ENCODE measurements around the gene PHF21B.

DNA sequence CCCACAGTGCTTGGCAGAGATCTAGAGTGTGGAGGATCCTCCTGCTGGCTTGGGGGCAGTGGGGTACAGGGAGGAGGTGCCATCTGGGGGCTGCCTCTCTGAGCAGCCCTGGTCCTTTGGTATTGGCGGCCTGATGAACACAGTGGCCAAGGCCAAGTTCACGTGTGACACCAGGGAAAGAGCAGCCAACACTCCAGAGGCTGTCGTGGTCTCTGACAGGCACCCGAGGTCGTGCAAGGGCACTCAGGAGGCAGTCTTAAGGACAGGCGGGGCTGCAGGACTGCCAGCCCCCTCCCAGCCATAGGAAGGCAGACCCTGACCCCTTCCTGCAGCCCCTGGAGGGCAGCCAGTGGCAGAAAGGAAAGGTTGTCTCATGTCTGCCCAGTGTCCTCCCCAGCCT, 30.7 kb downstream of the PHF21B start:
- TF ChIP-seq, protein P1, sequence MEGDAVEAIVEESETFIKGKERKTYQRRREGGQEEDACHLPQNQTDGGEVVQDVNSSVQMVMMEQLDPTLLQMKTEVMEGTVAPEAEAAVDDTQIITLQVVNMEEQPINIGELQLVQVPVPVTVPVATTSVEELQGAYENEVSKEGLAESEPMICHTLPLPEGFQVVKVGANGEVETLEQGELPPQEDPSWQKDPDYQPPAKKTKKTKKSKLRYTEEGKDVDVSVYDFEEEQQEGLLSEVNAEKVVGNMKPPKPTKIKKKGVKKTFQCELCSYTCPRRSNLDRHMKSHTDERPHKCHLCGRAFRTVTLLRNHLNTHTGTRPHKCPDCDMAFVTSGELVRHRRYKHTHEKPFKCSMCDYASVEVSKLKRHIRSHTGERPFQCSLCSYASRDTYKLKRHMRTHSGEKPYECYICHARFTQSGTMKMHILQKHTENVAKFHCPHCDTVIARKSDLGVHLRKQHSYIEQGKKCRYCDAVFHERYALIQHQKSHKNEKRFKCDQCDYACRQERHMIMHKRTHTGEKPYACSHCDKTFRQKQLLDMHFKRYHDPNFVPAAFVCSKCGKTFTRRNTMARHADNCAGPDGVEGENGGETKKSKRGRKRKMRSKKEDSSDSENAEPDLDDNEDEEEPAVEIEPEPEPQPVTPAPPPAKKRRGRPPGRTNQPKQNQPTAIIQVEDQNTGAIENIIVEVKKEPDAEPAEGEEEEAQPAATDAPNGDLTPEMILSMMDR (IDR thresholded peaks at IDR 0.05), result no peak
- TF ChIP-seq POLR2A (IDR thresholded peaks at IDR 0.05), result no peak
